Urinary bladder (tissue), 4 donors: ENCODE measurements around the gene KRTAP12-4. TPM values are rescaled to one million over a fixed set of nuclear protein-coding genes. Genes with fewer than 3 reads are reported as not detected.

Experiments used
- DNase-seq: peaks from one replicate; pipeline ENCODE4 v3.0.0-alpha.2; 2015; ENCODE audit errors: extremely low spot score
- H3K27ac ChIP-seq: one replicate; pipeline ENCODE4 v1.5.1; 2013; ENCODE audit warnings: low read depth, mild to moderate bottlenecking, moderate library complexity
- H3K36me3 ChIP-seq: one replicate; pipeline ENCODE4 v1.6.1; 2013; ENCODE audit warnings: mild to moderate bottlenecking, moderate library complexity; ENCODE audit not compliant: insufficient read depth
- H3K4me1 ChIP-seq: one replicate; pipeline ENCODE4 v1.6.1; 2013; ENCODE audit warnings: mild to moderate bottlenecking, moderate library complexity; ENCODE audit not compliant: insufficient read depth
- H3K4me3 ChIP-seq: one replicate; pipeline ENCODE4 v1.5.1; 2013; ENCODE audit warnings: low read depth, low read length
- WGBS: extraction: QIAGEN DNeasy Blood & Tissue Kit; methylation state at CpG from one replicate; pipeline ENCODE4 v1.1.7; 2013; 5-methylcytosine and 5-hydroxymethylcytosine counted together
- polyA plus RNA-seq: library from polyadenylated mRNA; stranded (reverse); fragments of 200-250 nt; gene quantifications from one replicate; pipeline ENCODE4 v1.2.3, GENCODE V29; 2013
- total RNA-seq: library from RNA; depleted of rRNA; stranded (reverse); fragments of >200 nt; gene quantifications from one replicate; pipeline ENCODE4 v1.2.3, GENCODE V29; 2014
- donor health status: healthy with polysubstance abuse.
- donor health status: healthy.

The KRTAP12-4 gene
- total and polyA plus RNA-seq, 2 donors = not detected

DNA sequence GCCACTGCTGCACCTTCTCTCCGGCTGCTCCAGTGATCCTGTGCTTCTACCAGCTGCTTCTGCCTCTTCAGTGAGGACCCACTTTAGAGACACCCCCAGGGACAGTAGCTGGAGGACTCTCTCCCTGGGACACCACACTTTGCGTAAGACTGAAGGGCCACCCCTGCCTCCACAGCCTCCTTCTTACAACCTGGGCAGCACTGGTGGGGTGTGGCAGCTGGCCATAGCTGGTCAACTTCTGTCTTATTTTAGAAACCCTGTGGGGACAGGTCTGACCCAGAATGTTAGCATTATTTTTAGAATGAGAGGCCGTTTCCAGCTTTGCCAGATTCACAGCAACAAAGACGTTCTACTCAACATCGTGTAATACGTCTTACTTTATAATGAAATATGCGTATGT lies 28.7 kb downstream of the KRTAP12-4 start:
- Histone ChIP-seq H3K4me3 (no peak overlapping the region), H3K27ac (no peak overlapping the region), H3K4me1 (no peaks in the 10 kb centered on the region), H3K36me3 (no peaks in the 10 kb centered on the region)
- no peak for DNase-seq
- WGBS = 89% methylated on average over 7 of the region's 7 CpGs

- H3K4me3 ChIP-seq = no peak overlapping the region
- H3K27ac ChIP-seq = no peak overlapping the region
- no peak for DNase-seq
- H3K36me3 ChIP-seq = no peaks in the 10 kb centered on the region
- H3K4me1 ChIP-seq = no peaks in the 10 kb centered on the region
These were observed 30.9 kb downstream of the KRTAP12-4 start for GRCh38 chr21:44623575-44623974.

DNA sequence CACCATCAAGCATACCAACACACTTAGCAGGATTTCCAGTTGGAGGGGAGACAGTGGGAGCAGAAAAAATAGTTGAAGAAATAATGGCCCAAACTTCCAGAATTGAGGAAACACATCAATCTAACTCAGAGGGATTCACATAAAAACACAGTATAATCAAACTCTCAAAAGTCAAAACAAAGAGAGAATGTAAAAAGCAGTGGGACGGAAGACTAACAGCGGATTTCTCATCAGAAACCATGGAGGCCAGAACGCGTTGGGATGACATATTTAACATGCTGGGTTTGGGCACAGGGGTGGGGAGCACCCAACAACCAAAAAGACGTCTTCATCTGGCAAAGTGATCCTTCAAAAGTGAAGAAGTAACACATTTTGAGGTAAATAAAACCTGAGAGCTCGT lies 34.6 kb downstream of the KRTAP12-4 start:
- H3K4me1 ChIP-seq = no peaks in the 10 kb centered on the region
- no peak overlapping the region for H3K27ac ChIP-seq
- no peaks in the 10 kb centered on the region for H3K36me3 ChIP-seq
- 85% methylated on average over 6 of the region's 6 CpGs for WGBS
- DNase-seq = no peak
- no peak overlapping the region for H3K4me3 ChIP-seq

DNA sequence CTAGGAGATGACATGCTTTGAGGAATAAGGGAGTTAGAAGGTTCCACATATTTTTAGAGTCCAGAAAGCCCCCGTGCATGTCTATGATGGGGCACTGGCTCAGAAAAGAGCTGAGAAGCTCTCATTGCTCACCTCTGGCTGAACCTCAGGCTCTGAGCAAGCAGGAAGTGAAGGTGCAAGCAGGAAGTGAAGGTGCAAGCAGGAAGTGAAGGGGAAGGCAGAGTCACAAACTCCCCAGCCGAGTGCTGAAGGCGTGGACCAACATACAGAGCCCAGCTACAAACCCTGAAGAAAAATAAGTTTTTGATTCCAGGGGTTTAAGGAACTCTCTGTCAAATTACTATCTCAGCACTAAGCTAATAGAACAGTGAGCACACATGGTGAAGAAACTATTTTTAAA lies 35.5 kb downstream of the KRTAP12-4 start:
- H3K27ac ChIP-seq = no peak overlapping the region
- no peaks in the 10 kb centered on the region for H3K4me1 ChIP-seq
- H3K36me3 ChIP-seq = no peaks in the 10 kb centered on the region
- 70% methylated on average over 3 of the region's 3 CpGs for WGBS
- no peak overlapping the region for H3K4me3 ChIP-seq
- no peak for DNase-seq

- Histone ChIP-seq H3K4me1 (no peaks in the 10 kb centered on the region), H3K27ac (no peak overlapping the region), H3K4me3 (no peak overlapping the region), H3K36me3 (no peaks in the 10 kb centered on the region)
- no peak for DNase-seq
- WGBS = 24% methylated on average over 4 of the region's 4 CpGs
These were observed 36.0 kb downstream of the KRTAP12-4 start for GRCh38 chr21:44618504-44618903.

DNA sequence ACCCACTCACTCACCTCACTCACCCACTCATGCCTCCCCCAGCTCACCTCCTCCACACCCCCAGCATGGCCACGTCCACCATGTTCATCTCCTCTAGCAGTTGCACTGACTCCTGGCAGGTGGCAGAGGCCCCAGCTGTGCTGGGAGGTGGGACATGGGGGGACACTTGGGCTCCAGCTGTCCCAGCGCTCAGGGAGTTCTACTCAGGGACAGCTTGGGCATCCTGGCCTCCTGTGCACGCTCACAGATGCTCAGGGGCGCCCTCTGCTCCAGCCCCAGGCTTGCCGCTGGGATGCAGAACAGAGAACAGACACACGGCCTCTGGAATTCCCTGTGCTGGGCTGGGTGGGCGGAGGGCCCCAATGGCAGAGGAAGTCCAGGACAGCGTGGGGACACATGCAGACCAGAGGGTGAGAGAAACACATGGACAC lies 37.4 kb downstream of the KRTAP12-4 start:
- WGBS = 55% methylated on average over 8 of the region's 8 CpGs
- no peak for DNase-seq
- no peaks in the 10 kb centered on the region for H3K4me1 ChIP-seq
- H3K27ac ChIP-seq = no peak overlapping the region
- no peak overlapping the region for H3K4me3 ChIP-seq
- no peaks in the 10 kb centered on the region for H3K36me3 ChIP-seq

DNA sequence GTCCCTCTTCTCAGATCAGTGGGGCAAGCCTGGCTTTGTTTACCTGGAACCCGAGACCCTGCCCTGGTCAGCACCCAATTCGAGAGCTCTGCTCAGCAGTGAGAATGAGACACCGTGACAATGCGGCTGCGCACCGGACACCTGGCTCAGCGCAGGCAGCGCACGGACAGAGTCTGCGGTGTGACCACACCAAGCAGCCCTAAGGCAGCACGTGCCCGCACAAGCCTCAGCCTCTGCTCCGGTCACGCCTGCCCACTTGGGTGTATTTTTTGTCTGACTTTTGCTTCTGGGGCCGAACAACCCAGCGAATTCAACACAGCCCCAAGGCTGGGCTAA lies 37.9 kb downstream of the KRTAP12-4 start:
- H3K4me3 ChIP-seq = no peak overlapping the region
- 73% methylated on average over 16 of the region's 16 CpGs for WGBS
- H3K27ac ChIP-seq = no peak overlapping the region
- no peaks in the 10 kb centered on the region for H3K4me1 ChIP-seq
- H3K36me3 ChIP-seq = no peaks in the 10 kb centered on the region
- no peak for DNase-seq

GRCh38 chr21:44615911-44616590 lies 38.4 kb downstream of the KRTAP12-4 start:
- no peak overlapping the region for H3K4me3 ChIP-seq
- WGBS = 72% methylated on average over 17 of the region's 17 CpGs
- H3K36me3 ChIP-seq = no peaks in the 10 kb centered on the region
- H3K4me1 ChIP-seq = no peaks in the 10 kb centered on the region
- no peak for DNase-seq
- no peak overlapping the region for H3K27ac ChIP-seq

DNA sequence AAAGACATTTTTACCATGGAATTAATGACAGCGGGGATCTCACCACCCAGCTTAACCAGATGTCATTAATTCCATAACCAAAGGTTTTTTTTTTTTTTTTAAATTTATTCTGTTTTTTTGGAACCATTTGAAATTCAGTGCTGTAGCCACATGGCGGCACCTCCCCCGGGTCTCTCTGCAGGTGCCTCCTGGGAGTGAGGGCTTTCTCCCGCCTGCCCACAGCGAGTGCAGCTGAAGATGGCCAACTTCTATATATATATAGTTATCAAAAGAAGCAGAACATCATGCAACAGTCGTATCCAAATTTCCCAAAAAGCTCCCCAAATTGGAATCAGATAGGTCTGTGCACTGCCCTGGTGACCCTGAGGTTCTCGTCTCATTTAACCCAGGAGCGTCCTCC lies 39.0 kb downstream of the KRTAP12-4 start:
- H3K4me3 ChIP-seq = no peak overlapping the region
- H3K36me3 ChIP-seq = no peaks in the 10 kb centered on the region
- DNase-seq = no peak
- no peak overlapping the region for H3K27ac ChIP-seq
- WGBS = 63% methylated on average over 8 of the region's 8 CpGs
- H3K4me1 ChIP-seq = no peaks in the 10 kb centered on the region

DNA sequence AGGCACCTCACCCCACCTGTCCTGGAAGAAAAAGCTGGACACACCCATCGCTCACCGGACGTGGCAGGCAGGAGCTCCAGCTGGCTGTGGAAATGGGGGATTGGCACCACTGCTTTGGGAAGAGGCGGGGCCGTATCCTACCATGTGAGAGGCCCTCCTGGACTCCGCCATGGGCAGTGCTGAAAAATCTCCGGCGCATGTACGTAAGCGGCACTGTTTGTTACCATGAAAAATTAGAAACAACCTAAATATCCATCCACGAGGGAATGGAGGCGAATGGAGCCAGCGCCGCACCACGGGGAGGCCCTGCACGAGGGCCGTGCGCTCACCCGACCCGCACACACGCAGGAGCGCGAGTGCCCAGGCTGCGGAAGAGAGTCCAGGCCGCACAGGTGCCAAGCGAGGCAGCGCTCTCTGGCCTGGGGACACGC lies 39.5 kb downstream of the KRTAP12-4 start:
- Histone ChIP-seq H3K4me1 (no peaks in the 10 kb centered on the region), H3K4me3 (no peak overlapping the region), H3K36me3 (no peaks in the 10 kb centered on the region), H3K27ac (no peak overlapping the region)
- DNase-seq = no peak
- WGBS = 89% methylated on average over 28 of the region's 28 CpGs

DNA sequence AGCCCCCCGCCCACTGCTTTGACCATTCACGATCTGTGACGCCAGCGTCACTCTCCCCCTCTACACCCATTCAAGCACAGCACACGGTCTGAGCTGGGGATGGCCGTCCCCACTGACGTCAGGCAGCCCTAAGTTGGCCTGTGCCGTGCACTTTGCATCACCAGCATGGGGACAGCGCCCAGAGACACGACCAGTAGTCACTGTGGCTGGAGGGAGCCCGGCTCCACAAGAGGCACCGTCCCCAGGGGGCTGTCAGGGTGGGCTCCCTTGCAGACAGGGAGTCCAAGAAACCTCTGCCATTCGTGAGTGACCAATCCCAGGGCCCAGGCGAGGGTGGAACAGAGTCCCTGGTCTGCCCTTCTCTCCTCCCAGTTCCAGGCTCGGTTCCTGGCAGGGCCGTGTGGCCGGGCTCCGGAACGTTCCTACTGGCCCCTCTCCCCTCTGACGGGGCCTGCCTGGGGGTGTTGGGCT lies 40.3 kb downstream of the KRTAP12-4 start:
- no peak for DNase-seq
- H3K4me3 ChIP-seq = no peak overlapping the region
- no peak overlapping the region for H3K27ac ChIP-seq
- 75% methylated on average over 20 of the region's 20 CpGs for WGBS
- no peaks in the 10 kb centered on the region for H3K36me3 ChIP-seq
- no peaks in the 10 kb centered on the region for H3K4me1 ChIP-seq

DNA sequence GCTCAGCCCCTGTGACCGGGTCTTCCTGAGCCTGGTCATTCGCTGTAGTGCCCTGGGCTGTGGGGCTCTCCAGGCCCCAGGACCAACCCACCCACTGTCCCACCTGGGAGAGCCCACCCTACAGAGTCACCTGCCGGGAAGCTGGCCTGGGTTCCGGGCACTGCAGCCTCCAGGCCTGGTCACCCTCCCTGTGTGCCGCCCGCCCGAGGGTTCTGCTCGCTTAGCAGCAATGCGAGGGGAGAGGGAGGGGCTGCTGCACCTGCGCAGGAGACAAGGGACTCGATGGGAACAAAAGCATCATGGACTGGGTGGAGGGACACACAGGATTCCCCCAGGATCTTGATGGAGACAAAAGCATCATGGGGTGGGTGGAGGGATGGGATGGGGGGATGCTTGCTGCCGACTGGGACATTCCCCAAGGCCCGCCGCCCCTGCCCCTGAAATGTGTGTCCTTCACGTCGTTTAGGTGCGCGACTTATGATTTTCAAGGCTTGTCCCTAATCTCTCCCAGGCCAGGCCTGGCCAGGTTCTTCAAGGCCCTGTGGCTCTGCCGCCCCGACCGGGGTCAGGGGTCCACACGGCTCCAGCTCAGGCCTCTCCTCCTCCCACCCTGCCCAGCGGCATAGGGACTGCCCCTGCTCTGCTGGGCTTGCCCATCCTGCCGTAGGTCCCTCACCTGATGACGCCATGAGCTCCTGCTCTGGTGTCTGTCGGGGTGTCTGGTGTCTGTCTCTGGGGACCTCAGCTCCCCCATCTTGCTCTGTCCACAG lies 40.9 kb downstream of the KRTAP12-4 start:
- 88% methylated on average over 26 of the region's 26 CpGs for WGBS
- Histone ChIP-seq H3K27ac (no peak overlapping the region), H3K4me3 (no peak overlapping the region), H3K36me3 (no peaks in the 10 kb centered on the region), H3K4me1 (no peaks in the 10 kb centered on the region)
- DNase-seq = no peak

DNA sequence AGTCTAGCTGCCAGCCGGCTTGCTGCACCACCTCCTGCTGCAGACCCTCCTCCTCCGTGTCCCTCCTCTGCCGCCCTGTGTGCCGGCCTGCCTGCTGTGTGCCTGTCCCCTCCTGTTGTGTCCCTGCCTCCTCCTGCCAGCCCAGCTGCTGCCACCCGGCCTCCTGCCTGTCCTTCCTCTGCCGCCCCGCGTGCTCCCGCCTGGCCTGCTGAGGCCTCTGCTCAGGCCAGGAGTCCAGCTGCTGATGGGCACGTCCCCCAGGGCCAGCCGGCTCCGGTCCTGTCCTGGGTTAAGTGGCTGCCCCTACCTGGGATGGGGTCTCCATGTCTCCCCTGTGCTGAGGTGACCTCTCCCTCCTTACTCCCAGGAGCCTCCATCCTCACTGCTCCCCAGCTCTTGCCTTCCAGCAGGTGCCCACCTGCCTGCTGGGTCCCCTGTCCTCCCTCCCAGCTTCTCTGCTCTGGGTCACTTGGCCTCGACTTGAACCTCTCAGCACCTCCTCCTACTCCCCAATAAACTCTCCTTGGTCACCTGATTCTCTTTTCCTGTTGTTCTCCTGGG lies 41.7 kb downstream of the KRTAP12-4 start:
- no peak overlapping the region for H3K27ac ChIP-seq
- H3K4me1 ChIP-seq = no peaks in the 10 kb centered on the region
- DNase-seq = no peak
- H3K36me3 ChIP-seq = no peaks in the 10 kb centered on the region
- WGBS = 79% methylated on average over 13 of the region's 13 CpGs
- H3K4me3 ChIP-seq = no peak overlapping the region

DNA sequence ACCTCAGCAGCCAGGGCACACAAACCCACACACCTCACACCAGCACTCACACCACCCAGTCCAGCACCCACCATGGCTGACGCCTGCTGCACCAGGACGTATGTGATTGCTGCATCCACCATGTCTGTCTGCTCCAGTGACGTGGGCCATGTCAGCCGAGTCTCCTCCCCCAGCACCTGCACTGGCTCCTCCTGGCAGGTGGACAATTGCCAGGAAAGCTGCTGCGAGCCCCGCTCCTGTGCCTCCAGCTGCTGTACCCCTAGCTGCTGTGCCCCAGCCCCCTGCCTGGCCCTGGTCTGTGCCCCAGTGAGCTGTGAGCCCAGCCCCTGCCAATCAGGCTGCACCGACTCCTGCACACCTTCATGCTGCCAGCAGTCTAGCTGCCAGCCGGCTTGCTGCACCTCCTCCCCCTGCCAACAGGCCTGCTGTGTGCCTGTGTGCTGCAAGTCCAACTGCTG lies 42.4 kb downstream of the KRTAP12-4 start, which contains the start of gene KRTAP10-8:
TSS of gene KRTAP10-8 (plus strand) at position 51 of the 458 bp plus-strand sequence. CDS start at position 73, 22 bp downstream.
- DNase-seq = no peak
- no peaks in the 10 kb centered on the region for H3K36me3 ChIP-seq
- H3K27ac ChIP-seq = no peak within 1 kb of the TSS
- WGBS = 87% methylated on average over 8 of the region's 8 CpGs
- H3K4me3 ChIP-seq = no peak within 1 kb of the TSS
- H3K4me1 ChIP-seq = no peaks in the 10 kb centered on the region
